Measurements from ENCODE around the gene IPO11. TPM values are rescaled to one million over a fixed set of nuclear protein-coding genes. Genes with fewer than 3 reads are reported as not detected.
"Not testable (repeated sequence)": the region's sequence is repeated elsewhere in the genome, so short reads cannot be mapped to it uniquely, and the experiment has no call there.

Gene IPO11
- total and polyA plus RNA-seq, 2 of the 13 experiments (the other 11 are each of a cell fraction or from before 2014, with no cell fraction given) = 13.9 to 24.4 TPM

DNA sequence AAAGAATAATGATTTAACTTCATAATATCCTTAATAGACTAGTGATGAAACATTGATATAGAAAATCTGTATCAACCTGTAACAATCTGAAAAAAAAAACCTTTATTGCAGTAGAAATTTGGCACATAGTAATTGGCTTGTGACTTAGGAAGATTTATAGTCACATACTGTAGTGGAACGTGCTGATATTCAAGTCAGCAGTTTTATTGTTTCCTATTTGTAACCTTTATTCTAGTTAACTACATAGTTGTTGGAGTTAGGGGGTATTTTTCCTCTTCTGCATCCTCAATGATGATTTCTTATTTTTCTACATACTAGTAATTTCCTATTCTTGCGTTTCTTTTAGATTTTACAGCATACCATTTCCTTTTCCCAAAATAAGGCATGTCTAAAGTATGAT lies 151.5 kb downstream of the IPO11 start (continued):
- TF ChIP-seq GATA4 (IDR thresholded peaks at IDR 0.05; ENCODE audit: borderline replicate concordance, low read depth) (no peak), ZKSCAN5 (CRISPR knock-in tag; IDR thresholded peaks at IDR 0.05) (no peak), ZNF879 (CRISPR knock-in tag; IDR thresholded peaks at IDR 0.05) (no peak), TEAD2 (CRISPR knock-in tag; IDR thresholded peaks at IDR 0.05) (no peak), RXRA (CRISPR knock-in tag; IDR thresholded peaks at IDR 0.05) (no peak), HMG20A (CRISPR knock-in tag; IDR thresholded peaks at IDR 0.05; ENCODE audit: borderline replicate concordance) (no peak)

DNA sequence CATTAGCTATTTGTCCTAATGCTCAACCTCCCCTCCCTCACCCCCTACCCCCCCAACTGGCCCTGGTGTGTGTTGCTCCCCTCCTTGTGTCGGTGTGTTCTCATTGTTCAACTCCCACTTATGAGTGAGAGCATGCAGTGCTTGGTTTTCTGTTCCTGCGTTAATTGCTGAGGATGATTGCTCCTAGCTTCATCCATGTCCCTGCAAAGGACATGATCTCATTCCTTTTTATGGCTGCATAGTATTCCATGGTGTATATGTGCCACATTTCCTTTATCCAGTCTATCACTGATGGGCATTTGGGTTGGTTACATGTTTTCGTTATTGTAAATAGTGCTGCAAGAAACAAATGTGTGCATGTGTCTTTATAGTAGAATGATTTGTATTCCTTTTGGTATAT lies 153.2 kb downstream of the IPO11 start:
- CTCF ChIA-PET (ENCODE audit: low intra/inter-chr PET ratio, low total read pairs); POLR2A ChIA-PET; H3K4me1 ChIP-seq (ENCODE audit: insufficient read depth, low read length); DNase-seq (ENCODE audit: low spot score); H3K4me2 ChIP-seq (ENCODE audit: low read depth, low read length); H3K27me3 ChIP-seq (ENCODE audit: control insufficient read depth in 1 of 2, insufficient read depth in 2 of 2, low read length in 2 of 2); H3K4me3 ChIP-seq (replicated peaks in 1 of 3; ENCODE audit: insufficient read depth in 1 of 3, low read depth in 2 of 3, low read length in 3 of 3); H2AFZ ChIP-seq (ENCODE audit: low read length); FAIRE-seq; H3K9ac ChIP-seq (ENCODE audit: insufficient read depth, low read depth, low read length); H3K79me2 ChIP-seq (ENCODE audit: insufficient read depth, low read length); intact Hi-C loops (cut with micrococcal nuclease; ENCODE audit: unreplicated experiment); H3K27ac ChIP-seq (ENCODE audit: extremely low read length, insufficient read depth, low read length); H3K9me3 ChIP-seq (ENCODE audit: low read length); H4K20me1 ChIP-seq (ENCODE audit: insufficient read depth, low read length); ATAC-seq; in situ Hi-C loops (cut with HindIII; ENCODE audit: extremely low pct_ligation_motif_present, low pct_unique_long_range_greater_than_20kb); BruUV-seq (replicated peaks): not testable (repeated sequence)
- peaks cover 2 to 20% of the 10 kb centered on the region in 2 experiments; a peak in 4 of 5 replicates for H3K36me3 ChIP-seq (replicated peaks in 1 of 2; ENCODE audit: control insufficient read depth in 1 of 2, insufficient read depth in 2 of 2, low read length in 2 of 2)
- 67% methylated on average over 3 of the region's 3 CpGs for WGBS (ENCODE audit: low lambda C conversion rate)

DNA sequence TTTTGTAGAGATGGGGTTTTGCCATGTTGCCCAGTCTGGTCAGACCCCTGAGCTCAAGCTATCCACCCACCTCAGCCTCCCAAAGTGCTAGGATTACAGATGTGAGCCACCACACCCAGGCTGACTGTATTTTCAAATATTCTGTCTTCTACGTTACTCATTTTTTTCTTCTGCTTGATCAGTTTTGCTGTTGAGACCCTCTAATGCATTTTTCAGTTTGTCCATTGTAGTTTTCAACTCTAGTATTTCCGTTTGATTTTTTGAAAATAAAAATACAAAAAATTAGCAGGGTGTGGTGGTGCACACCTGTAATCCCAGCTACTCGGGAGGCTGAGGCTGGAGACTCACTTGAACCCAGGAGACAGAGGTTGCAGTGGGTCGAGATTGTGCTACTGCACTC lies 155.6 kb downstream of the IPO11 start:
- WGBS (ENCODE audit: low lambda C conversion rate) = 96% methylated on average over 4 of the region's 4 CpGs
- TF ChIP-seq CCAR2 (optimal IDR thresholded peaks at IDR 0.05; ENCODE audit: low read depth, low read length) = no peak
- TF ChIP-seq ZNF160 (CRISPR knock-in tag; IDR thresholded peaks at IDR 0.05) = peak; percentile 99
- ChIA-PET CTCF (ENCODE audit: low intra/inter-chr PET ratio, low total read pairs) (no interaction called here), POLR2A (no interaction called here)
- peaks cover 2 to 12% of the 10 kb centered on the region in 2 experiments; a peak in 1 of 5 replicates for H3K36me3 ChIP-seq (replicated peaks in 1 of 2; ENCODE audit: control insufficient read depth in 1 of 2, insufficient read depth in 2 of 2, low read length in 2 of 2)
- BruUV-seq (replicated peaks) = no TSS peak
- no peaks in the 10 kb centered on the region for H3K79me2 ChIP-seq (ENCODE audit: insufficient read depth, low read length)
- no peaks in the 10 kb centered on the region for H4K20me1 ChIP-seq (ENCODE audit: insufficient read depth, low read length)
- peaks cover 5% of the 10 kb centered on the region; the same call in 1 of the 2 replicates for H3K9me3 ChIP-seq (ENCODE audit: low read length)
- H3K27me3 ChIP-seq (ENCODE audit: control insufficient read depth in 1 of 2, insufficient read depth in 2 of 2, low read length in 2 of 2) = no peaks in the 10 kb centered on the region
- no peak overlapping the region for H3K4me2 ChIP-seq (ENCODE audit: low read depth, low read length)
- in situ Hi-C loops (cut with HindIII; ENCODE audit: extremely low pct_ligation_motif_present, low pct_unique_long_range_greater_than_20kb) = no loop called here
- no peak overlapping the region for H3K9ac ChIP-seq (ENCODE audit: insufficient read depth, low read depth, low read length)
- intact Hi-C loops (cut with micrococcal nuclease; ENCODE audit: unreplicated experiment) = no loop called here
- FAIRE-seq = no peak
- no peak for ATAC-seq
- no peak overlapping the region for H2AFZ ChIP-seq (ENCODE audit: low read length)
- no peaks in the 10 kb centered on the region for H3K4me1 ChIP-seq (ENCODE audit: insufficient read depth, low read length)
- H3K4me3 ChIP-seq (replicated peaks in 1 of 3; ENCODE audit: insufficient read depth in 1 of 3, low read depth in 2 of 3, low read length in 3 of 3) = no peak overlapping the region
- DNase-seq (ENCODE audit: low spot score) = no peak
- H3K27ac ChIP-seq (ENCODE audit: extremely low read length, insufficient read depth, low read length) = no peak overlapping the region

Data from HepG2 (cell line).